ENCODE measurements around the gene MYLK4.

MYLK4 gene

DNA sequence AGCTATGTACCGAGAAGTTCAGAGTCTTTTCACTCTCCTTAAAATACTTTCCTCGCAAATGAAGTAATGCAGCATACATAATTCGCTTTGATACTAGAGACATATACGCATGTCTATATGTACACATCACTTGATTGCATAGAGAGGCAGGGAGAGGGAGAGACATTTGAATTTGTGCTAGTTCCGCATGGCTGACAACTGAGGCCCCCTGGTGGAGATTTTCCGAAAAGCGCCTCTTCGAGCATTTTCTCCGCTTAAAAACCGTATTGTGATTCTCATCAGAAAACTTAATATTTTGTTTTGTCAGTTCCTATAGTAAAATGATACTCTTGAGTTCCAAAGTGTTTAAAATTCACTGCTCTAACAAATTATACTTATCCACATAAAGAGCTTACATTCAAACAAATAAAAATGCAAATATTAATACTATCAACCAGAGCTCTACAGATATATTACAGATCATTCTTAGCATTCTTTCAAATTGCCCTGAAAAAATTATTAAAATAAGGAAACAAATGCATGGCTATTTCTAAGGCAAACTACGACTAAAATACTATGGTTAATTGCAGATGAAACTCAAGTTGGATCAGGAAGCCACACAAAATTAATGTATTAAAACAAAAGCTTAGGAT is 637 bp downstream of the MYLK4 start:
- Histone ChIP-seq H3K27ac (no peak overlapping the region), H3K4me3 (peak overlapping the region; percentile 32), H3K9ac (ENCODE audit: insufficient read length) (no peak overlapping the region), H3K9me3 (ENCODE audit: low read depth, low read length) (no peaks in the 10 kb centered on the region), H3K36me3 (ENCODE audit: insufficient read depth, low read length) (no peaks in the 10 kb centered on the region)
- no peak for DNase-seq (ENCODE audit: low read depth, low spot score)
- TF ChIP-seq EZH2 (IDR thresholded peaks at IDR 0.05) (no peak), FOXP2 (optimal IDR thresholded peaks at IDR 0.05; ENCODE audit: control extremely low read depth, extremely low read length, insufficient read depth) (no peak), POLR2AphosphoS5 (IDR thresholded peaks at IDR 0.05; ENCODE audit: borderline replicate concordance, low read depth, low read length) (no peak)

DNA sequence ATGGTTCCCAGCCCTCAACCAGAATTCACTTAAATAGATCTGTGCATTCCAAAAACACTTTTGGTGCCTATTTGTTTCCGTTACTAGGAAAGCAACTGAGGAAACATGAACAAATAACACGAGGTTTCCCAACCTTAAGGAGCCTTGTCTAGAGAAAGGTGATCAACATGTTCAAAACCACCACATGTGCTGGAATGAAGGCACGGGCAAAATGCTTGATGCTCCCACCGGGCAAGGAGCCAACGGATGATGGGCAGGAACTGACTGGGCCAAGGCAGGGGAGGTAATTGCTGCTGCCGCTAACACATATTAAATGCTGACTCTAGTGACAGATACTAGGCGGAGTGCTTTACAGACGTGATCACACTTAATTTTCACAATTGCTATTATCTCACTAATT is 2.5 kb downstream of the MYLK4 start:
- H3K27ac ChIP-seq = no peak overlapping the region
- DNase-seq (ENCODE audit: low read depth, low spot score) = no peak
- no peak for TF ChIP-seq FOXP2 (optimal IDR thresholded peaks at IDR 0.05; ENCODE audit: control extremely low read depth, extremely low read length, insufficient read depth)
- TF ChIP-seq POLR2AphosphoS5 (IDR thresholded peaks at IDR 0.05; ENCODE audit: borderline replicate concordance, low read depth, low read length) = no peak
- no peak for TF ChIP-seq EZH2 (IDR thresholded peaks at IDR 0.05)

DNA sequence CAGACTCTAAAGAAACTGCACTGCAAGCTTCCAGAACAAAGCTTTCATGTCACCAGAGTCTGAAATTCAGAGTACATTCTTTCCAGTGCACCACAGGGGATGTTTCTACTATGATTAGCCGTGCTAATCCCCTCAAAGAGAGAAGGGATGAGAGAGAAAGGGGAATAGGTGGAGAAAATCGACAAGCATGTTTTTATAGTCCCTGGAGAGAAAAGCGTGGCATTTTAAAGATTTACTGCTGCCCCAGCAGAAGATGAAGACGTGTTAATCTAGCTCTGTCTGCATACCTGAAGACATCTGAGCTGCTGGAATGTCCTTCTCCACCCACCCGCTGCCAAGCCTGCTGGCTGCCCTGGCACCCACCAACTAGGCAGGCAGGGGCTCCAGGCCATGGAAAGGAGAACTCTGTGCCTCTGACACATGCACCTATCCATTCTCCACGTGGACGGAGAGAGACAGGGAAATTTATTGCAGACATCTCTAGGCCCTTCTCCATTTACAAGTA is 4.1 kb downstream of the MYLK4 start:
- no peak overlapping the region for H3K9ac ChIP-seq (ENCODE audit: insufficient read length)

More for the DNA sequence above, 2.5 kb downstream of the MYLK4 start:
- Histone ChIP-seq H3K36me3 (ENCODE audit: insufficient read depth, low read length) (no peaks in the 10 kb centered on the region), H3K4me3 (no peak overlapping the region), H3K9me3 (ENCODE audit: low read depth, low read length) (no peaks in the 10 kb centered on the region), H3K9ac (ENCODE audit: insufficient read length) (no peak overlapping the region)

DNA sequence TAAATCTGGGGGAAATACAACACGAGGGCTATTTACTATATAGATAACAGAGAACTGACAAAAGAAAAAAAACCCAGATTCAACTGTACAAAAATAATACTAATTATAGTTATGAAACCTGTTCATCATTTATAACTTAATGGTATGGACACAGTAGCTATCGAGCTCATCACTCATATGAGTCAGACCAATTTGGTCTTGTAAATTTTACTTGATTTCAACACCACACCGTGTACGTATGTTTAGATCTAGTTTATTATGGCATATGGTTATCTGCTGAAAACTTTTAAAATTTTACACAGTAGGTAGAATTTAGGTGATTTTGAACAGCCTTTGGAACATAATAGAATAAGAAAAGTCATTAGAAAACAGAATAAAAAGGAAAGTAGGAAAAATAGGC is 5.5 kb downstream of the MYLK4 start:
- Histone ChIP-seq H3K27ac (no peak overlapping the region), H3K36me3 (ENCODE audit: insufficient read depth, low read length) (no peaks in the 10 kb centered on the region), H3K9me3 (ENCODE audit: low read depth, low read length) (no peaks in the 10 kb centered on the region), H3K4me3 (no peak overlapping the region), H3K9ac (ENCODE audit: insufficient read length) (no peak overlapping the region)
- TF ChIP-seq POLR2AphosphoS5 (IDR thresholded peaks at IDR 0.05; ENCODE audit: borderline replicate concordance, low read depth, low read length) (no peak), EZH2 (IDR thresholded peaks at IDR 0.05) (no peak), FOXP2 (optimal IDR thresholded peaks at IDR 0.05; ENCODE audit: control extremely low read depth, extremely low read length, insufficient read depth) (no peak)
- no peak for DNase-seq (ENCODE audit: low read depth, low spot score)

More for the DNA sequence above, 4.1 kb downstream of the MYLK4 start:
- no peak overlapping the region for H3K4me3 ChIP-seq
- no peaks in the 10 kb centered on the region for H3K9me3 ChIP-seq (ENCODE audit: low read depth, low read length)
- no peak for DNase-seq (ENCODE audit: low read depth, low spot score)
- H3K27ac ChIP-seq = no peak overlapping the region; the same call in 1 of the 2 replicates
- no peaks in the 10 kb centered on the region for H3K36me3 ChIP-seq (ENCODE audit: insufficient read depth, low read length)
- TF ChIP-seq EZH2 (IDR thresholded peaks at IDR 0.05) (no peak), POLR2AphosphoS5 (IDR thresholded peaks at IDR 0.05; ENCODE audit: borderline replicate concordance, low read depth, low read length) (no peak), FOXP2 (optimal IDR thresholded peaks at IDR 0.05; ENCODE audit: control extremely low read depth, extremely low read length, insufficient read depth) (no peak)

DNA sequence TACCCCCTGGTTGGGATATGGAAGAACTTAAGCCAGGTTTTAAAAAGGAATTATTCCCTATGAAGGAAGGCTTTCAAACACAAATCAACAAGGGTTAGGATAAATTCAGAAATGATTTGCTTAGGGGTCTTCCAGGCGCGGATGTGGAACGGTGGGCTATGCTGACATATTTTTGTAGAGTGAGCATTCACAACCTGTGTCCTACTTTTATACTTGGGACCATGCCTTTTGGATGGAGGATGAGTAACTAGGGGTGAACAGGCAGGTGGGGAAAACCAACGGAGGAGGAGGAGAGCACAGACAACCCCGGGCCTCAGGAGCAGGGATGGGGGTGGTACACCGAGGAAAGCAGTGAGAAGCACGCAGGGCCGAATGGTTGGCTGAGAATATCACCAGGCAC is 5.9 kb downstream of the MYLK4 start:
- H3K9me3 ChIP-seq (ENCODE audit: low read depth, low read length) = no peaks in the 10 kb centered on the region
- H3K36me3 ChIP-seq (ENCODE audit: insufficient read depth, low read length) = no peaks in the 10 kb centered on the region
- H3K27ac ChIP-seq = no peak overlapping the region
- no peak for TF ChIP-seq EZH2 (IDR thresholded peaks at IDR 0.05)
- no peak overlapping the region for H3K9ac ChIP-seq (ENCODE audit: insufficient read length)
- DNase-seq (ENCODE audit: low read depth, low spot score) = no peak
- no peak overlapping the region for H3K4me3 ChIP-seq

DNA sequence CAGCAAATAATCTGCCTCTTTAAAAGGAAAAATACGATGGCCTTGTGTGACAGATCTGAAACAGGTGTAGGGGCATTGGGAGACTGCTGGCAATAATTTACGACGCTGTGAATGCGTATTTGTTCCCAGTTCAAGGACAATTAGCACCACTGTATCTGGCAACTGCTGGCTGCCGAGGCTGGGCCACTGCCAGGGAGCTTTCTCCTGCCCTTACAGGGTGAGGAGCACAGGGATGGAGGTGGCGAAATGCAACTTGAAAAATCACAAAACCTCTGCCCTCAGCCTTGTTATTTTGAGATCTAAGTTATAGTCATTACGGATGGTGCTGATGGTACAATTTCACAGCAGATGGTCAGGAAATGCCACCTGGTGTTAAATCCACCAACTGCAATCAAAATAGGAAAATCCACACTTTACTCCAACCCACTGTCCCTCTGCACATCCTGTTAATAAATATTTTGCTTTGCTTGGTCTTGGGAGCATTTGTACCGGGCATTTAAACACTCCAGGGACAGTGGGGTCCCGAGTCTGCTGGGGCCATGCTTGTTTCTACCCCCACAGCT is 6.4 kb downstream of the MYLK4 start:
- no peak for DNase-seq (ENCODE audit: low read depth, low spot score)
- Histone ChIP-seq H3K9me3 (ENCODE audit: low read depth, low read length) (no peaks in the 10 kb centered on the region), H3K27ac (no peak overlapping the region), H3K36me3 (ENCODE audit: insufficient read depth, low read length) (no peaks in the 10 kb centered on the region), H3K9ac (ENCODE audit: insufficient read length) (no peak overlapping the region), H3K4me3 (no peak overlapping the region)
- TF ChIP-seq EZH2 (IDR thresholded peaks at IDR 0.05) (no peak), POLR2AphosphoS5 (IDR thresholded peaks at IDR 0.05; ENCODE audit: borderline replicate concordance, low read depth, low read length) (no peak), FOXP2 (optimal IDR thresholded peaks at IDR 0.05; ENCODE audit: control extremely low read depth, extremely low read length, insufficient read depth) (no peak)

DNA sequence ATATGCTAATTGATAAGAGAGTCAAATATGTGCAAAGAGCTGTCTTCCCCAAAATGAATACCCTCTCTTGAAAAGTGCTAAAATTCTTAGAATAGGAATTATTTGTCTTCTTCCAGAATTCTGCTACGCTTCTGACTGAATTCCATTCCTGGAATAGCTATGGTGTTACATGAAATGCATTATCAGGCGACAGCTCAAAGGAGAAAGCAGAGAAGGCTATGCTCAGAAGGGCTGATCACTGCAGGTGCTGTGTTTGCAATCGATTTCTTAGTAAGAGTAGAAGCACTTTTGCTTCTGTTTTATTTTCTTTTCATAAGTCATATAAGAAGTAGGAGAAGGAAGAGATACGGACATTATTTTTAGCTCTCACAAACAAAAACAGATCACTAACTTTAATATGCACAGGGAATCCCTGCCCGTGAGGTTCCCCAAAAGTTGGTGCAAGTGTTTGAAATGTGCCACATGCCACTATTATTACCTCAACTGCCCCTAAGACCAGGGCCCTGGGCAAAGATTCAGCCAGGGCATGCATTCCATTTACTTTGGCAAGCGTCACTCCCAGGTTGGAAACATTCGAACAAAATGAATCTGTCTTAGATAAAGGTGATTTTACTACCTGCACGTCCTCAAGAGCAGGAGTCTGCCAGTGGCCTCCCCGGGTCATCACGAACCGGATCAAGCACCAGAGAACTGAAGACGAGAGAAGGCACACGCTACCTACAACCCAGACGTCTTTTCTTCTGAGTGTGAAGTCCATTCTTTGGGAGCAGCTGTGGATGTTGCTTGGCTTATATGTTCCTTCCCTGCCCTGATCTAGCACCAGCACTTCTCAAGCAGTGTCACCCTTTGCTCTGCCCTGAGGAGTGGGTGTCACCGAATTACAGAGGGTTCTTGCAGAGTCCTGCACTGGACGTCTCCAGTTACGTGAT is 7.2 kb downstream of the MYLK4 start:
- Histone ChIP-seq H3K9me3 (ENCODE audit: low read depth, low read length) (no peaks in the 10 kb centered on the region), H3K27ac (no peak overlapping the region), H3K4me3 (no peak overlapping the region), H3K36me3 (ENCODE audit: insufficient read depth, low read length) (no peaks in the 10 kb centered on the region), H3K9ac (ENCODE audit: insufficient read length) (no peak overlapping the region)
- TF ChIP-seq EZH2 (IDR thresholded peaks at IDR 0.05) (no peak), POLR2AphosphoS5 (IDR thresholded peaks at IDR 0.05; ENCODE audit: borderline replicate concordance, low read depth, low read length) (no peak), FOXP2 (optimal IDR thresholded peaks at IDR 0.05; ENCODE audit: control extremely low read depth, extremely low read length, insufficient read depth) (no peak)
- no peak for DNase-seq (ENCODE audit: low read depth, low spot score)

DNA sequence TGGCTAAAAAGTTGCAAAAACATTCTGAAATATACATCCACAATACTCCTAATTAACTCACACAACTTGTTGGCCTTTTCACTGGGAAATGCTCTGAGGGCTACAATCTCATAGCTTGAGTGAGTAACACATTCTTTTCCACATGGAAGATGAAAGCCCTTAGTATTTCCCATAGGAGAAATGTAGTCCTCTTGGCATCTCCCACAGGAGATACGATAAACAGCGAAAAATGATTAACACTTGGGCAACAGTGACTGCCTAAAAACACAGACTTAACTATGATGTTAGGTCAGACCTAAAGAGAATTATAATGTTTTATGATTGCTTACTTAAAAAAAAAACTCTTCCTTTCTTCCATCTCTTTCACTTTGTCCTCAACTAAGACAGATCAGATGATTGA is 9.0 kb downstream of the MYLK4 start:
- DNase-seq (ENCODE audit: low read depth, low spot score) = no peak
- Histone ChIP-seq H3K9ac (ENCODE audit: insufficient read length) (no peak overlapping the region), H3K36me3 (ENCODE audit: insufficient read depth, low read length) (no peaks in the 10 kb centered on the region), H3K4me3 (no peak overlapping the region), H3K9me3 (ENCODE audit: low read depth, low read length) (no peaks in the 10 kb centered on the region), H3K27ac (no peak overlapping the region)
- no peak for TF ChIP-seq EZH2 (IDR thresholded peaks at IDR 0.05)
- no peak for TF ChIP-seq FOXP2 (optimal IDR thresholded peaks at IDR 0.05; ENCODE audit: control extremely low read depth, extremely low read length, insufficient read depth)
- TF ChIP-seq POLR2AphosphoS5 (IDR thresholded peaks at IDR 0.05; ENCODE audit: borderline replicate concordance, low read depth, low read length) = no peak

Measured in SK-N-MC (cell line).